CD4-positive, alpha-beta T cell treated with Interleukin-21 for 1 hour (primary cell): ENCODE measurements around the gene DPYD.

Experiments
- DNase-seq: peaks from one replicate; pipeline ENCODE4 v3.0.0-alpha.2; 2020

Gene DPYD

GRCh38 chr1:97507863-97508262 is 413.0 kb downstream of the DPYD start:
- DNase-seq, result no peak

- no peak for DNase-seq
Observed at GRCh38 chr1:97506368-97506767, 414.5 kb downstream of the DPYD start.

GRCh38 chr1:97505816-97506215 is 415.0 kb downstream of the DPYD start:
- no peak for DNase-seq

- no peak for DNase-seq
Observed at GRCh38 chr1:97505289-97505688, 415.5 kb downstream of the DPYD start.

GRCh38 chr1:97502360-97502759 is 418.5 kb downstream of the DPYD start:
- DNase-seq, result no peak

- DNase-seq, result no peak
Observed at GRCh38 chr1:97501628-97502027, 419.2 kb downstream of the DPYD start.

GRCh38 chr1:97500760-97501159 is 420.1 kb downstream of the DPYD start:
- no peak for DNase-seq

GRCh38 chr1:97499667-97500066 is 421.2 kb downstream of the DPYD start:
- DNase-seq, result no peak

- DNase-seq, result no peak
Observed at GRCh38 chr1:97489834-97490233, 431.0 kb downstream of the DPYD start.

- no peak for DNase-seq
Observed at GRCh38 chr1:97488530-97488929, 432.3 kb downstream of the DPYD start.

- no peak for DNase-seq
Observed at GRCh38 chr1:97482022-97482421, 438.8 kb downstream of the DPYD start.

GRCh38 chr1:97467445-97467844 is 453.4 kb downstream of the DPYD start:
- DNase-seq, result no peak

- DNase-seq, result no peak
Observed at GRCh38 chr1:97464305-97464704, 456.5 kb downstream of the DPYD start.

- DNase-seq, result no peak
Observed at GRCh38 chr1:97461782-97462181, 459.1 kb downstream of the DPYD start.

GRCh38 chr1:97457446-97458089 is 463.3 kb downstream of the DPYD start:
- DNase-seq, result no peak

- DNase-seq, result no peak
Observed at GRCh38 chr1:97451944-97452343, 468.9 kb downstream of the DPYD start.

GRCh38 chr1:97451046-97451826 is 469.6 kb downstream of the DPYD start:
- no peak for DNase-seq

GRCh38 chr1:97441966-97442365 is 478.9 kb downstream of the DPYD start:
- DNase-seq, result no peak

- no peak for DNase-seq
Observed at GRCh38 chr1:97433824-97434177, 487.0 kb downstream of the DPYD start.

GRCh38 chr1:97433094-97433823 is 487.6 kb downstream of the DPYD start:
- no peak for DNase-seq

- no peak for DNase-seq
Observed at GRCh38 chr1:97427371-97427770, 493.5 kb downstream of the DPYD start.

GRCh38 chr1:97424209-97424608 is 496.6 kb downstream of the DPYD start:
- no peak for DNase-seq

- DNase-seq, result no peak
Observed at GRCh38 chr1:97423403-97423802, 497.4 kb downstream of the DPYD start.

- no peak for DNase-seq
Observed at GRCh38 chr1:97417661-97418060, 503.2 kb downstream of the DPYD start.
